Measurements from ENCODE around the gene FAM170B.

GRCh38 chr10:49178489-49179471 is 45.0 kb upstream of the FAM170B start:
- TF ChIP-seq SMC3 (IDR thresholded peaks at IDR 0.05; ENCODE audit: low read depth, low read length) (no peak), USF2 (IDR thresholded peaks at IDR 0.05; ENCODE audit: low read depth, low read length) (no peak), CTCF (conservative IDR thresholded peaks at IDR 0.05; ENCODE audit: low read depth, low read length) (no peak), MAZ (IDR thresholded peaks at IDR 0.05; ENCODE audit: borderline replicate concordance, low read depth, low read length) (no peak), FOS (IDR thresholded peaks at IDR 0.05; ENCODE audit: low read depth, low read length) (no peak), POLR2A (IDR thresholded peaks at IDR 0.05; ENCODE audit: low read depth, low read length) (no peak; the same call in 1 of the 2 replicates), ELK1 (IDR thresholded peaks at IDR 0.05; ENCODE audit: borderline replicate concordance, low read depth, low read length) (no peak), RFX5 (IDR thresholded peaks at IDR 0.05; ENCODE audit: low read depth, low read length) (no peak)

Measured in IMR-90 (cell line).